ENCODE measurements around the gene PPP2R5D. TPM values are rescaled to one million over a fixed set of nuclear protein-coding genes. Genes with fewer than 3 reads are reported as not detected.

PPP2R5D gene
- total and polyA plus RNA-seq, 4 donors: 6.7 to 13.9 (median 13.2) TPM

GRCh38 chr6:42981836-42982235 is 2.5 kb upstream of the PPP2R5D start:
- WGBS: 86% methylated on average over 5 of the region's 5 CpGs
- H3K4me1 ChIP-seq (ENCODE audit: control insufficient read depth in 4 of 4, insufficient read depth in 4 of 4, low read length in 3 of 4): peaks cover 15 to 40% (median 33%) of the 10 kb centered on the region in 4 donors
- no peak for TF ChIP-seq TAF1 (conservative IDR thresholded peaks at IDR 0.05)

GRCh38 chr6:42984924-42985475 is 630 bp downstream of the PPP2R5D start:
- peaks cover 2 to 7% (median 5%) of the 10 kb centered on the region in 4 donors for H3K36me3 ChIP-seq (ENCODE audit: control insufficient read depth in 4 of 4, insufficient read depth in 3 of 4, low read depth in 1 of 4, low read length in 3 of 4)
- peak overlapping the region; percentile 33 to 86 (median 81) for H3K4me3 ChIP-seq (ENCODE audit: low read depth in 1 of 3, low read length in 3 of 3)
- peak overlapping the region; percentile 73 to 74 for H3K27ac ChIP-seq (ENCODE audit: low read depth in 1 of 2, low read length in 2 of 2)
- TF ChIP-seq, protein P1, sequence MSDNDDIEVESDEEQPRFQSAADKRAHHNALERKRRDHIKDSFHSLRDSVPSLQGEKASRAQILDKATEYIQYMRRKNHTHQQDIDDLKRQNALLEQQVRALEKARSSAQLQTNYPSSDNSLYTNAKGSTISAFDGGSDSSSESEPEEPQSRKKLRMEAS (IDR thresholded peaks at IDR 0.05): no peak
- no peak for TF ChIP-seq GABPA (IDR thresholded peaks at IDR 0.05 in 1 of 2, conservative IDR thresholded peaks at IDR 0.05 in 1 of 2)
- no peak for TF ChIP-seq HNF4G (IDR thresholded peaks at IDR 0.05)
- TF ChIP-seq FOXA1 (IDR thresholded peaks at IDR 0.05): no peak
- no peak for TF ChIP-seq HNF4A (conservative IDR thresholded peaks at IDR 0.05)
- no peak for TF ChIP-seq RAD21 (IDR thresholded peaks at IDR 0.05)
- no peak for TF ChIP-seq ATF3 (IDR thresholded peaks at IDR 0.05)
- no peak for TF ChIP-seq JUND (IDR thresholded peaks at IDR 0.05)
- TF ChIP-seq, protein P2, sequence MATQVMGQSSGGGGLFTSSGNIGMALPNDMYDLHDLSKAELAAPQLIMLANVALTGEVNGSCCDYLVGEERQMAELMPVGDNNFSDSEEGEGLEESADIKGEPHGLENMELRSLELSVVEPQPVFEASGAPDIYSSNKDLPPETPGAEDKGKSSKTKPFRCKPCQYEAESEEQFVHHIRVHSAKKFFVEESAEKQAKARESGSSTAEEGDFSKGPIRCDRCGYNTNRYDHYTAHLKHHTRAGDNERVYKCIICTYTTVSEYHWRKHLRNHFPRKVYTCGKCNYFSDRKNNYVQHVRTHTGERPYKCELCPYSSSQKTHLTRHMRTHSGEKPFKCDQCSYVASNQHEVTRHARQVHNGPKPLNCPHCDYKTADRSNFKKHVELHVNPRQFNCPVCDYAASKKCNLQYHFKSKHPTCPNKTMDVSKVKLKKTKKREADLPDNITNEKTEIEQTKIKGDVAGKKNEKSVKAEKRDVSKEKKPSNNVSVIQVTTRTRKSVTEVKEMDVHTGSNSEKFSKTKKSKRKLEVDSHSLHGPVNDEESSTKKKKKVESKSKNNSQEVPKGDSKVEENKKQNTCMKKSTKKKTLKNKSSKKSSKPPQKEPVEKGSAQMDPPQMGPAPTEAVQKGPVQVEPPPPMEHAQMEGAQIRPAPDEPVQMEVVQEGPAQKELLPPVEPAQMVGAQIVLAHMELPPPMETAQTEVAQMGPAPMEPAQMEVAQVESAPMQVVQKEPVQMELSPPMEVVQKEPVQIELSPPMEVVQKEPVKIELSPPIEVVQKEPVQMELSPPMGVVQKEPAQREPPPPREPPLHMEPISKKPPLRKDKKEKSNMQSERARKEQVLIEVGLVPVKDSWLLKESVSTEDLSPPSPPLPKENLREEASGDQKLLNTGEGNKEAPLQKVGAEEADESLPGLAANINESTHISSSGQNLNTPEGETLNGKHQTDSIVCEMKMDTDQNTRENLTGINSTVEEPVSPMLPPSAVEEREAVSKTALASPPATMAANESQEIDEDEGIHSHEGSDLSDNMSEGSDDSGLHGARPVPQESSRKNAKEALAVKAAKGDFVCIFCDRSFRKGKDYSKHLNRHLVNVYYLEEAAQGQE (IDR thresholded peaks at IDR 0.05): no peak
- TF ChIP-seq ZBTB33 (IDR thresholded peaks at IDR 0.05): no peak
- no peak for TF ChIP-seq NR2F2 (IDR thresholded peaks at IDR 0.05)
- TF ChIP-seq TAF1 (conservative IDR thresholded peaks at IDR 0.05): no peak
- TF ChIP-seq RXRA (IDR thresholded peaks at IDR 0.05): no peak
- no peak for TF ChIP-seq CTCF (IDR thresholded peaks at IDR 0.05; ENCODE audit: low read depth, low read length, missing input control)
- no peak for TF ChIP-seq YY1 (IDR thresholded peaks at IDR 0.05)
- TF ChIP-seq EGR1 (IDR thresholded peaks at IDR 0.05; ENCODE audit: low read depth in 2 of 2): no peak
- TF ChIP-seq SP1 (IDR thresholded peaks at IDR 0.05): no peak
- TF ChIP-seq FOXA2 (IDR thresholded peaks at IDR 0.05): no peak
- no peak for DNase-seq (ENCODE audit: low spot score)
- H3K9me3 ChIP-seq (ENCODE audit: control insufficient read depth in 4 of 4, low read length in 3 of 4): no peaks in the 10 kb centered on the region
- H3K27me3 ChIP-seq (ENCODE audit: control insufficient read depth in 4 of 4, insufficient read depth in 4 of 4, low read length in 3 of 4): no peaks in the 10 kb centered on the region
- WGBS: 14% methylated on average over 13 of the region's 13 CpGs
- peak overlapping the region; percentile 47 to 49 for H3K9ac ChIP-seq (ENCODE audit: low read depth in 1 of 2, low read length in 2 of 2)
- peaks cover 4 to 18% (median 17%) of the 10 kb centered on the region in 4 donors for H3K4me1 ChIP-seq (ENCODE audit: control insufficient read depth in 4 of 4, insufficient read depth in 4 of 4, low read length in 3 of 4)

More at GRCh38 chr6:42981836-42982235, 2.5 kb upstream of the PPP2R5D start:
- Histone ChIP-seq H3K36me3 (ENCODE audit: control insufficient read depth in 4 of 4, insufficient read depth in 3 of 4, low read depth in 1 of 4, low read length in 3 of 4) (no peaks in the 10 kb centered on the region), H3K27ac (ENCODE audit: low read depth in 1 of 2, low read length in 2 of 2) (no peak overlapping the region), H3K9me3 (ENCODE audit: control insufficient read depth in 4 of 4, low read length in 3 of 4) (no peaks in the 10 kb centered on the region), H3K4me3 (ENCODE audit: low read depth in 1 of 3, low read length in 3 of 3) (no peak overlapping the region), H3K27me3 (ENCODE audit: control insufficient read depth in 4 of 4, insufficient read depth in 4 of 4, low read length in 3 of 4) (no peaks in the 10 kb centered on the region), H3K9ac (ENCODE audit: low read depth in 1 of 2, low read length in 2 of 2) (no peak overlapping the region)
- DNase-seq (ENCODE audit: low spot score): no peak
